Panc1 (cell line): ENCODE data around the gene PAXIP1. TPM values are rescaled to one million over a fixed set of nuclear protein-coding genes. Genes with fewer than 3 reads are reported as not detected.
A peak's percentile ranks its signal among the peaks of the same experiment; 100 is the strongest.

Experiments used
- ATAC-seq: fragments of 200-7000 bp; cut with Tn5 transposase; 2 replicates; pipeline ENCODE4 v1.9.1; 2020; ENCODE audit warnings: mild to moderate bottlenecking, moderate library complexity
- BruUV-seq: library from RNA; stranded (reverse); fragments of 400-500 nt; replicated peaks from 2 replicates; lab custom pipeline; 2021; lab: Mats Ljungman, UMichigan
- CTCF ChIA-PET: fragments of 300-600 bp; sonication (Branson Sonifier 250); formaldehyde crosslinking; loops from one replicate; lab custom pipeline; 2022; ENCODE audit warnings: antibody characterized with exemption; lab: Charles Lee
- POLR2A ChIA-PET: fragments of 300-600 bp; sonication (Branson Sonifier 250); formaldehyde crosslinking; loops from one replicate; lab custom pipeline; 2022; ENCODE audit warnings: antibody characterized with exemption; lab: Charles Lee
- DNase-seq: peaks from one replicate; pipeline ENCODE4 v3.0.0-alpha.2; 2010; ENCODE audit warnings: low read depth, low spot score
- H3K27ac ChIP-seq: 2 replicates; pipeline ENCODE4 v1.5.1; 2011; ENCODE audit warnings: mild to moderate bottlenecking, low read length, inconsistent platforms
- H3K27me3 ChIP-seq: fragments of 200-500 bp; sonication (Bioruptor generic); 2 replicates; pipeline ENCODE4 v1.6.0; 2014; ENCODE audit warnings: low read length, inconsistent platforms; ENCODE audit not compliant: control insufficient read depth, insufficient read depth
- H3K36me3 ChIP-seq: fragments of 200-500 bp; sonication (Bioruptor generic); 2 replicates; pipeline ENCODE4 v1.5.1; 2014; ENCODE audit warnings: inconsistent platforms, mild to moderate bottlenecking, low read length, moderate library complexity; ENCODE audit not compliant: control insufficient read depth, insufficient read depth
- H3K4me1 ChIP-seq: 2 replicates; pipeline ENCODE4 v1.5.1; 2011; ENCODE audit warnings: inconsistent platforms, mild to moderate bottlenecking, low read length, moderate library complexity; ENCODE audit not compliant: control insufficient read depth, insufficient read depth
- H3K4me3 ChIP-seq, 2 experiments: 2 replicates each; pipeline ENCODE4 v1.5.1; 2011 to 2012; ENCODE audit warnings: low read depth in 2 of 2, low read length in 2 of 2, mild to moderate bottlenecking in 2 of 2, inconsistent platforms in 1 of 2, moderate library complexity in 1 of 2
- H3K9me3 ChIP-seq: fragments of 200-500 bp; sonication (Bioruptor generic); 2 replicates; pipeline ENCODE4 v1.5.1; 2014; ENCODE audit warnings: low read depth, mild to moderate bottlenecking, inconsistent platforms, low read length, moderate library complexity; ENCODE audit not compliant: control insufficient read depth, insufficient read depth
- POLR2AphosphoS5 ChIP-seq: IDR thresholded peaks from 2 replicates; pipeline ENCODE4 v1.6.1; 2012; ENCODE audit warnings: mild to moderate bottlenecking, low read depth, low read length, moderate library complexity
- REST ChIP-seq, 2 experiments: IDR thresholded peaks; 2 replicates each; pipeline ENCODE4 v1.6.1; 2011 to 2012; ENCODE audit warnings: low read depth in 2 of 2, control low read depth in 1 of 2, low read length in 1 of 2, mild to moderate bottlenecking in 1 of 2, moderate library complexity in 1 of 2; ENCODE audit not compliant: insufficient read depth in 1 of 2
- SIN3A ChIP-seq: IDR thresholded peaks from 2 replicates; pipeline ENCODE4 v1.6.1; 2012; ENCODE audit warnings: low read depth, mild to moderate bottlenecking, low read length, moderate library complexity, borderline replicate concordance; ENCODE audit not compliant: insufficient read depth
- TCF7L2 ChIP-seq: IDR thresholded peaks from 2 replicates; pipeline ENCODE4 v1.6.1; 2011; ENCODE audit warnings: mild to moderate bottlenecking, low read depth, low read length, inconsistent platforms
- in situ Hi-C: cut with HindIII; loops from 2 replicates; pipeline ENCODE4 v1.10.0; 2016; ENCODE audit warnings: low sequenced_read_pairs, low pct_unique_long_range_greater_than_20kb
- intact Hi-C: fragments of 100-400 bp; cut with micrococcal nuclease; formaldehyde crosslinking; loops from one replicate; pipeline ENCODE4 v1.10.0; 2022; ENCODE audit not compliant: unreplicated experiment
- total RNA-seq: library from RNA; stranded (reverse); gene quantifications from one replicate; pipeline ENCODE4 v1.2.1, GENCODE V29; 2021; ENCODE audit not compliant: unreplicated experiment
- TF ChIP-seq, protein P1 (sequence below): fragments of 450-650 bp; IDR thresholded peaks from 2 replicates; pipeline ENCODE4 v1.5.1; 2017; ENCODE audit warnings: mild to moderate bottlenecking

The PAXIP1 gene
- total RNA-seq, 1 experiment from 2014 or later: 27.3 TPM

DNA sequence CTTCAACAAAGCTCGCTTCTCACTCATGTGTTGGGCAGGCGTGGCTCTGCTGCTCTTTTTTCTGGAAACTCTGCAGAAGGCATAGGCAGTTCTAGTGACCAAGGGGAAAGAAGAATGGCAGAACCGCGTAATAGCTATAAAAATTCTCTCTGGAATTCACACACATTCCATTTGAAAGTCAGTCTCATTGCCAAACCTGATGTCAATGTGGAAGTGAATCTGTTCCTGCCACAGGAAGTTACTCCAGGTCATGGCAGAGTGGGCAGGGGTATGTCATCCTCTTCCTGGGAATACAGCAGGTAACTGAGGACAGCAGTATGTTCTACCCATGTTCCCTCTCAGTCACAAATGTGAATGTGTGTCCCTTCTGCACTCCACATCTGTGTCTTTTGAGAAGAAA lies 8.2 kb upstream of the PAXIP1 start:
- in situ Hi-C loops: no loop called here
- H3K9me3 ChIP-seq: no peaks in the 10 kb centered on the region
- no peaks in the 10 kb centered on the region for H3K36me3 ChIP-seq
- no peak overlapping the region for H3K27ac ChIP-seq
- ChIA-PET POLR2A (no interaction called here), CTCF (no interaction called here)
- no peak for DNase-seq
- no TSS peak for BruUV-seq
- no peak overlapping the region for H3K4me3 ChIP-seq
- H3K4me1 ChIP-seq: no peaks in the 10 kb centered on the region
- H3K27me3 ChIP-seq: no peaks in the 10 kb centered on the region
- no peak for ATAC-seq
- TF ChIP-seq POLR2AphosphoS5: no peak
- no peak for TF ChIP-seq REST (IDR thresholded peaks at IDR 0.05; ENCODE audit: insufficient read depth in 1 of 2, low read depth in 2 of 2, low read length in 1 of 2)
- TF ChIP-seq SIN3A: no peak
- TF ChIP-seq, protein P1, sequence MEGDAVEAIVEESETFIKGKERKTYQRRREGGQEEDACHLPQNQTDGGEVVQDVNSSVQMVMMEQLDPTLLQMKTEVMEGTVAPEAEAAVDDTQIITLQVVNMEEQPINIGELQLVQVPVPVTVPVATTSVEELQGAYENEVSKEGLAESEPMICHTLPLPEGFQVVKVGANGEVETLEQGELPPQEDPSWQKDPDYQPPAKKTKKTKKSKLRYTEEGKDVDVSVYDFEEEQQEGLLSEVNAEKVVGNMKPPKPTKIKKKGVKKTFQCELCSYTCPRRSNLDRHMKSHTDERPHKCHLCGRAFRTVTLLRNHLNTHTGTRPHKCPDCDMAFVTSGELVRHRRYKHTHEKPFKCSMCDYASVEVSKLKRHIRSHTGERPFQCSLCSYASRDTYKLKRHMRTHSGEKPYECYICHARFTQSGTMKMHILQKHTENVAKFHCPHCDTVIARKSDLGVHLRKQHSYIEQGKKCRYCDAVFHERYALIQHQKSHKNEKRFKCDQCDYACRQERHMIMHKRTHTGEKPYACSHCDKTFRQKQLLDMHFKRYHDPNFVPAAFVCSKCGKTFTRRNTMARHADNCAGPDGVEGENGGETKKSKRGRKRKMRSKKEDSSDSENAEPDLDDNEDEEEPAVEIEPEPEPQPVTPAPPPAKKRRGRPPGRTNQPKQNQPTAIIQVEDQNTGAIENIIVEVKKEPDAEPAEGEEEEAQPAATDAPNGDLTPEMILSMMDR: no peak
- no peak for TF ChIP-seq TCF7L2
- intact Hi-C loops: no loop called here

DNA sequence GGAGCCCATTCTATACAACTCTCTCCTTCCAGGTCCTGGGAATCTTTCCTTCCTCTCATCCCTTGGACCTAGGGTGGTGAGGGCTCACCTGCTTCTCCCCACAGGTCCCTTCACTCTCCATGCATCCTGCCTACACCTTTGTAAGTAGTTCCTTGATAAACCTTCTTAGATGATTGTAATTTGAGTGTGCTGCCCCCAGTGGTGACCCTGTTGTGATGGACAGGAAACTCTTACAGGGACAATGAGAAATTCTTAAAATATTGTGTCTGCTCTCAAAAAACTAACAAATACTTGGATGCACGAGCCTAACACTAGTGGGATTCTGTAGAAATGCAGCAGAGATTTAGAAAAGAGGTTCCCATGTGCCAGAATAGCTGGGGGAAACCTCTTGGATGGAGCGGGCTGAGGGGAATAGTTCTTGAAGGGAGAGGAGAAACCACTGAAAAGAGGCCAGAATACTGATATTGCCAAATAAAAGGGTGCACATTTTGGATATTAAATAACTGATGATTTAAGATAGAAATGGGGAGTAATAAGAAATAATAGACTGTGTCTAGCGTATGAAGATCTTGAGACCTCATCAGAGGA lies 6.7 kb upstream of the PAXIP1 start:
- no peaks in the 10 kb centered on the region for H3K27me3 ChIP-seq
- POLR2A ChIA-PET: no interaction called here
- ATAC-seq (no peak), DNase-seq (no peak)
- intact Hi-C loops (no loop called here), in situ Hi-C loops (no loop called here)
- H3K36me3 ChIP-seq: no peaks in the 10 kb centered on the region
- H3K27ac ChIP-seq: no peak overlapping the region
- BruUV-seq: no TSS peak
- H3K9me3 ChIP-seq: no peaks in the 10 kb centered on the region
- peaks cover 4% of the 10 kb centered on the region; the same call in 1 of the 2 replicates for H3K4me1 ChIP-seq
- no peak overlapping the region for H3K4me3 ChIP-seq
- TF ChIP-seq POLR2AphosphoS5: no peak
- TF ChIP-seq, protein P1: peak; percentile 69
- CTCF ChIA-PET: no interaction called here
